Memory B cell (primary cell): ENCODE measurements around the gene RELA.

ENCODE experiments used
- ATAC-seq: fragments of 150-1000 bp; cut with Tn5 transposase; 2 replicates; pipeline ENCODE4 v1.10.0; 2021; ENCODE audit warnings: low read depth, mild to moderate bottlenecking, moderate library complexity
- DNase-seq, 2 donors: peaks; one replicate each; pipeline ENCODE4 v3.0.0; 2022; ENCODE audit warnings: low spot score in 2 of 2
- H3K27ac Mint-ChIP-seq: one replicate; pipeline ENCODE4 v1.8.0; 2022; ENCODE audit warnings: mild to moderate bottlenecking, moderate library complexity, mixed read lengths
- H3K27me3 Mint-ChIP-seq: one replicate; pipeline ENCODE4 v1.8.0; 2022; ENCODE audit warnings: mixed read lengths
- H3K36me3 Mint-ChIP-seq: one replicate; pipeline ENCODE4 v1.8.0; 2022; ENCODE audit warnings: mild to moderate bottlenecking, mixed read lengths
- H3K4me1 Mint-ChIP-seq: one replicate; pipeline ENCODE4 v1.8.0; 2022; ENCODE audit warnings: mixed read lengths
- H3K4me3 Mint-ChIP-seq: one replicate; pipeline ENCODE4 v1.8.0; 2022; ENCODE audit warnings: mild to moderate bottlenecking, moderate library complexity, mixed read lengths
- H3K9me3 Mint-ChIP-seq: one replicate; pipeline ENCODE4 v1.8.0; 2022; ENCODE audit warnings: mixed read lengths

The RELA gene

GRCh38 chr11:65637032-65637557 lies 25.6 kb downstream of the RELA start:
- DNase-seq (no peak), ATAC-seq (no peak)
- H3K27me3 Mint-ChIP-seq: no peaks in the 10 kb centered on the region
- peaks cover 10% of the 10 kb centered on the region for H3K36me3 Mint-ChIP-seq
- H3K4me1 Mint-ChIP-seq: peaks cover 30% of the 10 kb centered on the region
- H3K9me3 Mint-ChIP-seq: no peaks in the 10 kb centered on the region
- peak overlapping the region; percentile 97 for H3K27ac Mint-ChIP-seq
- H3K4me3 Mint-ChIP-seq: peak overlapping the region; percentile 95

- H3K9me3 Mint-ChIP-seq: no peaks in the 10 kb centered on the region
- no peaks in the 10 kb centered on the region for H3K27me3 Mint-ChIP-seq
- H3K4me3 Mint-ChIP-seq: peak overlapping the region; percentile 41
- H3K36me3 Mint-ChIP-seq: peaks cover 10% of the 10 kb centered on the region
- no peak for ATAC-seq
- DNase-seq: no peak
- H3K27ac Mint-ChIP-seq: no peak overlapping the region
- H3K4me1 Mint-ChIP-seq: peaks cover 23% of the 10 kb centered on the region
Measured at GRCh38 chr11:65636108-65637031, 26.3 kb downstream of the RELA start.

GRCh38 chr11:65634905-65635731 lies 27.6 kb downstream of the RELA start:
- no peak overlapping the region for H3K4me3 Mint-ChIP-seq
- no peak for ATAC-seq
- H3K9me3 Mint-ChIP-seq: no peaks in the 10 kb centered on the region
- DNase-seq: no peak
- H3K4me1 Mint-ChIP-seq: peaks cover 19% of the 10 kb centered on the region
- peaks cover 5% of the 10 kb centered on the region for H3K36me3 Mint-ChIP-seq
- H3K27me3 Mint-ChIP-seq: no peaks in the 10 kb centered on the region
- no peak overlapping the region for H3K27ac Mint-ChIP-seq

- Mint-ChIP-seq H3K27me3 (no peaks in the 10 kb centered on the region), H3K27ac (no peak overlapping the region), H3K4me3 (no peak overlapping the region), H3K4me1 (peaks cover 17% of the 10 kb centered on the region), H3K9me3 (no peaks in the 10 kb centered on the region), H3K36me3 (peaks cover 5% of the 10 kb centered on the region)
- DNase-seq: no peak
- ATAC-seq: no peak
Measured at GRCh38 chr11:65634440-65634839, 28.3 kb downstream of the RELA start.

- H3K27ac Mint-ChIP-seq: no peak overlapping the region
- ATAC-seq (no peak), DNase-seq (no peak)
- no peaks in the 10 kb centered on the region for H3K27me3 Mint-ChIP-seq
- H3K9me3 Mint-ChIP-seq: no peaks in the 10 kb centered on the region
- peaks cover 7% of the 10 kb centered on the region for H3K36me3 Mint-ChIP-seq
- no peak overlapping the region for H3K4me3 Mint-ChIP-seq
- H3K4me1 Mint-ChIP-seq: peaks cover 16% of the 10 kb centered on the region
Measured at GRCh38 chr11:65634109-65634436, 28.6 kb downstream of the RELA start.

GRCh38 chr11:65633390-65634108 lies 29.2 kb downstream of the RELA start:
- Mint-ChIP-seq H3K4me1 (peaks cover 13% of the 10 kb centered on the region), H3K27me3 (no peaks in the 10 kb centered on the region), H3K27ac (no peak overlapping the region), H3K9me3 (no peaks in the 10 kb centered on the region), H3K4me3 (no peak overlapping the region), H3K36me3 (peaks cover 7% of the 10 kb centered on the region)
- ATAC-seq (no peak), DNase-seq (no peak)

GRCh38 chr11:65630215-65630614 lies 32.5 kb downstream of the RELA start:
- H3K4me1 Mint-ChIP-seq: peaks cover 10% of the 10 kb centered on the region
- no peak overlapping the region for H3K4me3 Mint-ChIP-seq

GRCh38 chr11:65629579-65629978 lies 33.1 kb downstream of the RELA start:
- ATAC-seq (no peak), DNase-seq (no peak)
- Mint-ChIP-seq H3K4me3 (no peak overlapping the region), H3K4me1 (peaks cover 10% of the 10 kb centered on the region), H3K9me3 (no peaks in the 10 kb centered on the region), H3K27ac (no peak overlapping the region), H3K27me3 (no peaks in the 10 kb centered on the region), H3K36me3 (peaks cover 4% of the 10 kb centered on the region)

More at GRCh38 chr11:65630215-65630614, 32.5 kb downstream of the RELA start:
- H3K27ac Mint-ChIP-seq: no peak overlapping the region
- no peak for ATAC-seq
- no peaks in the 10 kb centered on the region for H3K9me3 Mint-ChIP-seq
- H3K36me3 Mint-ChIP-seq: peaks cover 8% of the 10 kb centered on the region
- no peak for DNase-seq
- H3K27me3 Mint-ChIP-seq: no peaks in the 10 kb centered on the region

- Mint-ChIP-seq H3K36me3 (peaks cover 8% of the 10 kb centered on the region), H3K27ac (no peak overlapping the region), H3K4me1 (peaks cover 4% of the 10 kb centered on the region), H3K4me3 (no peak overlapping the region), H3K9me3 (no peaks in the 10 kb centered on the region), H3K27me3 (no peaks in the 10 kb centered on the region)
- ATAC-seq (no peak), DNase-seq (no peak)
Measured at GRCh38 chr11:65627202-65627601, 35.5 kb downstream of the RELA start.

- no peak overlapping the region for H3K27ac Mint-ChIP-seq
- H3K4me3 Mint-ChIP-seq: no peak overlapping the region
- H3K27me3 Mint-ChIP-seq: no peaks in the 10 kb centered on the region
- DNase-seq (peak; percentile 61 to 73), ATAC-seq (peak; percentile 96)
- peaks cover 7% of the 10 kb centered on the region for H3K4me1 Mint-ChIP-seq
- H3K36me3 Mint-ChIP-seq: peaks cover 10% of the 10 kb centered on the region
- no peaks in the 10 kb centered on the region for H3K9me3 Mint-ChIP-seq
Measured at GRCh38 chr11:65625628-65626342, 36.9 kb downstream of the RELA start.

- peaks cover 10% of the 10 kb centered on the region for H3K36me3 Mint-ChIP-seq
- no peak overlapping the region for H3K27ac Mint-ChIP-seq
Measured at GRCh38 chr11:65624931-65625627, 37.6 kb downstream of the RELA start.

GRCh38 chr11:65623852-65624616 lies 38.7 kb downstream of the RELA start:
- no peak for DNase-seq
- H3K4me3 Mint-ChIP-seq: no peak overlapping the region
- H3K4me1 Mint-ChIP-seq: peaks cover 9% of the 10 kb centered on the region
- no peaks in the 10 kb centered on the region for H3K27me3 Mint-ChIP-seq
- no peak for ATAC-seq
- H3K9me3 Mint-ChIP-seq: no peaks in the 10 kb centered on the region
- no peak overlapping the region for H3K27ac Mint-ChIP-seq
- H3K36me3 Mint-ChIP-seq: peaks cover 11% of the 10 kb centered on the region

More at GRCh38 chr11:65624931-65625627, 37.6 kb downstream of the RELA start:
- peaks cover 7% of the 10 kb centered on the region for H3K4me1 Mint-ChIP-seq
- no peak for DNase-seq
- no peak overlapping the region for H3K4me3 Mint-ChIP-seq
- ATAC-seq: no peak
- H3K9me3 Mint-ChIP-seq: no peaks in the 10 kb centered on the region
- no peaks in the 10 kb centered on the region for H3K27me3 Mint-ChIP-seq
